Left renal pelvis (tissue), 4 donors: Measurements from ENCODE around the gene PROCR. TPM values are rescaled to one million over a fixed set of nuclear protein-coding genes. Genes with fewer than 3 reads are reported as not detected.
"Not testable (repeated sequence)": the region's sequence is repeated elsewhere in the genome, so short reads cannot be mapped to it uniquely, and the experiment has no call there.

Source experiments
- DNase-seq, 4 donors: peaks; one replicate each; pipeline ENCODE4 v3.0.0-alpha.2; 2013; ENCODE audit warnings: low read depth in 4 of 4, low spot score in 3 of 4
- polyA plus RNA-seq, 4 donors: library from polyadenylated mRNA; unstranded; fragments of 120-200 nt; gene quantifications; one replicate each; pipeline ENCODE4 v1.2.1, GENCODE V29; 2013; ENCODE audit not compliant: insufficient read length in 4 of 4

The PROCR gene
- polyA plus RNA-seq, 4 donors, result 10.0 to 100 (median 12.0) TPM

DNA sequence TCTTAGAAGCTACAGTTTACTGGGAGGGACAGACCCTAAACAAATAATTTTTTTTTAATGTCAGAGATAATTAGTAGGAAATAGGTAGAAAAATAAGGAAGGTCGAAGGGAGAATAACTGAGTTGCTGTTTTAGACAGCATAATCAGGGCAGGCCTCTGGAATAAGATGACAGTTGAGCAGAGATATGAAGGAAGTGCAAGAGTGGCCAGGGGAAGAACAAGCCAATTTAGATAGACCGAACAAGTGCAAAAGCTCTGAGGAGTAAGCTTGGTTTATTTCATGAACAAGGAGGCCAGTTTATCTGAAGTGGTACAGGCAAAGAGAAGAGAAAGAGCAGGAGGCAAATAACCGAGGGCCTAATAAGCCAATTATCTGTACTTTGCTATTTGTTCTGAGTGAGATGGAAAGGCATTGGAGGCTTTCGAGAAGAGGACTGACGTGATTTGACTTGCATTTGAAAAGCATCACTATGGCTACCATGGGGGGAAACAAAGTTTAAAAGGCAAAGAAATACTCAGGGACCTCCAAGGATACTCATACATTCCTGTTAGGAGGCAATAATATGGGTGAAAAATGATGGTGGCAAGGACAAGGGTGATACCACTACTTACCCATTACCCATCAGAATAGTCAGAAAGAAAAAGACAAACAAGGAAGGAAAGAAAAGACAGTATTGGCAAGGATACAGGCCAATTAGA is 19.7 kb downstream of the PROCR start:
- no peak for DNase-seq

- DNase-seq, result no peak
These were observed 20.4 kb downstream of the PROCR start for GRCh38 chr20:35192118-35192872.

- DNase-seq, result not testable (repeated sequence)
These were observed 21.3 kb downstream of the PROCR start for GRCh38 chr20:35193031-35193791.

DNA sequence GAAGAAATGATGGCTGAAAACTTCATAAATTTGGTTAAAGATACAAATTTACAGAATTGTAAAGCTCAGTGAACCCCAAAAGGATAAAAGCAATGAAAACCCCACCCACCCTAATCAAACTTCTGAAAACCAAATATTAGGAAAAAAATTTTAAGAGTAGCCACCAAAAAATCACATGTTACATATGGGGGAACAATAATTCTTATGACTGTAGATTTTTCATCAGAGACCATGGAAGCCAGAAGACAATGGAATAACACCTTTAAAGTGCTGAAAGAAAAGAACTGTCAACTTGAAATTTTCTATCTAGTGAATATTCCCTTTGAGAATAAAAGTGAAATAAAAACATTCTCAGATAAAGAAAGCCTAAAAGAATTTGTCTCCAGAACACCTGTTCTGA is 24.4 kb downstream of the PROCR start:
- no peak for DNase-seq

DNA sequence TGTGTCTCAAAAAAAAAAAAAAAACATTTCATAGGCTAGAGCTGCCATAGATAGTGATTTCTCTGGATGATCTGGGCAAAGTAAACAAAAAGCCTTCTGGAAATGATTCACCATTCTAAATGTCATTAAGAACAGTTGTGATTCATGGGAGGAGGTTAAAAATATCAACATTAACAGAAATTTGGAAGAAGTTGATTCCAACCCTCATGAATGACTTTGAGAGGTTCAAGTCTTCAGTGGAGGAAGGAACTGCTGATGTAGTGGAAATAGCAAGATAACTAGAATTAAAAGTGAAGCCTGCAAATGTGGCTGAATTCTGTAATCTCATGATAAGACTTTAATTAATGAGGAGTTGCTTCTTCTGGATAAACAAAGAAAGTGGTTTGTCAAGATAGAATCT is 27.9 kb downstream of the PROCR start:
- no peak for DNase-seq

GRCh38 chr20:35200267-35200666 is 28.4 kb downstream of the PROCR start:
- no peak for DNase-seq

GRCh38 chr20:35201467-35201866 is 29.6 kb downstream of the PROCR start:
- DNase-seq, result not testable (repeated sequence)

- no peak for DNase-seq
These were observed 34.9 kb downstream of the PROCR start for GRCh38 chr20:35206802-35207201.

DNA sequence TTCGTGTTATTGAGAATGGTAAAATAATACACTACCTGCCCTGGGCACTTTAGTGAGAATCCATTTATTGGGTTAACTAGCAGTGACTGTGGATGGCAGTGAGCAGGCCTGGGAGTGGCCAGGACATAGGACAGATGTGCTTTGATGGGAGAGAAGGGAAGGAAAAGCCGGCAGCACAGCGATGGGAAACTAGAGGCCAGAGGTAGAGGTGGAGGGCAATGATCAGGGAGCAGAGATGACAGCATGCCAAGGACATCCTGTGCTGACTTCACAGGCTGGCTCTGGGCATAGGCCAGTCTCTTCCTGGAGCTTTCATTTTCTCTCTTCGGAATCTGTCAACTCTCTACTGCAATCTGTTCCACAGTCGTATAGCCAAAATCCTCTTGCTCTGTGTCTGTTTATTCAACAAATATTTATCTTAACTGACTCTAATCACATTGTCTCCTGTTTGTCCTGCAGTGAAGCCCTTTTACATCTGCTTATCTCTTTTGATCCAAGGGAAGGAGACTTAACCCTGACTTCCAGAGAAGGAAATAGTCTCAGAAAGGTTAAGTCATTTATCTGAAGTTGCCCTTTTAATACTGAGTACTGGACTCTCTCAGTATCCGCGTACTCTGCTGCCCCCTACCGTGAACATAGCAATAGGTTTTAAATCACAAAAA is 36.2 kb downstream of the PROCR start:
- DNase-seq, result peak; percentile 38 to 61 (median 46)

DNA sequence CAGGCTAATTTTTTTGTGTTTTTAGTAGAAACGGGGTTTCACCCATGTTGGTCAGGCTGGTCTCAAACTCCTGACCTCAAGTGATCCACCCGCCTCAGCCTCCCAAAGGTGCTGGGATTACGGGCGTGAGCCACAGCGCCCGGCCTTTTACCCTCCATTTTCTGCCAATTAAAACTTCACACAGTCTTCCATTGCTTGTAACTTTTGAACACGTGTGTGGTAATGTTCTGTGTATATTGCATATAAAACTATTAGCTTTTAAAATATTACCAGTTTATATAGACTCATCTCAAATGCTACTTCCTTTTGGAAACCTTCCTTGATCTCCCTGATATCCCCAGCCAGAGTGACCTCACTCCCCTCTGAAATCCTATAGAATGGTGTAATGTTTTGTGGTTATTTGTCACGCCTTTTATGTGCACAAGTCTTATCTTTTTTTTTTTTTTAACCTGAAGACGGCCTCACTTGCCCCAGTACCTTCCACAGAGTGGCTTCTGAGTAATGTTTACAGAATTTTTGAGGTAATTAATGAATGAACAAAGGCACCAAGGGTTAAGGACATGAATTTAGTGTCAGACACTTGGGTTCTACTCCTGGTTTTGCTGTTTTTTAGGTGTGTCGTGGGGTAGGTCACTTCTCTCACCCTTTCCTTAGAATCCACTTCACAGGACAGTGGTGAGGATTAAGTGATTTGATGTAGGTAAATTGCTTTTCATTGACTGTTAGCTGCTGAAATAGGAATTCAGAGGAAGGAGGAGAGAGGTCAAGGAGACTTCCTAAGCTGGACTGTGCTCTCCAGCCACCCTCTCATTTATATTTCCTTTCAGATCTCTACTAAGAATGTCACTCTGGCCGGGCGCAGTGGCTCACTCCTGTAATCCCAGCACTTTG is 43.4 kb downstream of the PROCR start:
- no peak for DNase-seq

GRCh38 chr20:35216541-35216940 is 44.7 kb downstream of the PROCR start:
- no peak for DNase-seq

GRCh38 chr20:35223941-35224340 is 52.1 kb downstream of the PROCR start:
- DNase-seq, result no peak

- DNase-seq, result no peak
These were observed 52.7 kb downstream of the PROCR start for GRCh38 chr20:35224536-35224935.

GRCh38 chr20:35225319-35226125 is 53.6 kb downstream of the PROCR start:
- no peak for DNase-seq

DNA sequence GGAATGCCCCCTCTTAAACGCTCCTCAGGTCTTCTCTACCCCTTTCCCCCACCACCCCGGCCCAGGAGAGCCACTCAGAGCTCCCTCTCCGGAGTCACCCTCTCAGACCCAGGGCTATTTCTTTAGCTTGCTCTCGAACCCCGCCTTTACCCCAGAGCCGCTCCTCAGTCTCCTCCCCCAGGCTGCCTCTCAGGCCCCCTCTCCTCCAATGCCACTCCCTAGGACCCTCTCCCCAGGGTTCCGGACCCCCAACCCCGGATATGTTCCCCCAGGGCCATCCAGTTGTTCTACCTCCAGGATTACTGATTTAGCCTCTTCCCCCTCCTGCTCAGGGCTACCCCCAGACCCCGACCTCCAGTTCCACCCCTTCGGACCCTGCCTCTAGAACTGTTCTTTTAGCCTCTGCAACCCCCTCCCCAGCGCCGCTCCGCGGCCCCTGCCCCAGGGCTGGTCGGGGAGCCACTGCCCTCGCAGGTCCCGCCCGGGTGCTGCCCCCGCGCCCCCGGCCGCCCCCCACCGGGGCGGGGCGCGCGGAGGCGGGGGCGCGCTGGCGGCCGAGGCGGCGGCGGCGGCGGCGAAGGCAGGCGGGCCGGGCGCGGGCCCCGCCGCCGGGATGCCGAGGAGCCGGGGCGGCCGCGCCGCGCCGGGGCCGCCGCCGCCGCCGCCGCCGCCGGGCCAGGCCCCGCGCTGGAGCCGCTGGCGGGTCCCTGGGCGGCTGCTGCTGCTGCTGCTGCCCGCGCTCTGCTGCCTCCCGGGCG is 54.4 kb downstream of the PROCR start, which contains the start of gene MMP24:
MMP24 (plus strand) TSS at position 565 of the 758 bp plus-strand sequence; CDS start at position 614, 49 bp downstream.
- no peak for DNase-seq
